IPS-NIHi7 (cell line): Measurements from ENCODE around the gene AHCYL1.

Experiments
- DNase-seq: peaks from one replicate; pipeline ENCODE4 v3.0.0; 2012; ENCODE audit warnings: mixed read lengths; ENCODE audit errors: extremely low spot score

AHCYL1 gene

DNA sequence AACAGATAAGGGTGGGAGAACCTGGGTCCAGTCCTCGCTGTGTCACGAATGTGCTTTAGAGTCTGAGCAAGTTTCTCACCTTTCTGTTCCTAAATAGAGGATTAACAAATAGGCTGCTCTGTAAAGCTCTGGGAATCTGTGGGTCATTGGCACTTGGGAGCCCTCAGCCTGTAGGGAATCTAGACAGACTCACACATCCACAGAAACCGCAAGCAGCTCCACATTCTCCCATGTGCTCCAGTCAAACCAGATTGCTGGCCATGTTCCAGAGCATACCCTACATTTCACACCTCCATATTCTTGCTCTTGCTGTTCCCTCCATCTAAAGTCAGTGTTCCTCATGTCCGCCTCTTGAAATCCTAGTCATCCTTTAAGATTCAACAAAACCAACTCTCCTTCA lies 7.8 kb upstream of the AHCYL1 start:
- DNase-seq, result no peak

DNA sequence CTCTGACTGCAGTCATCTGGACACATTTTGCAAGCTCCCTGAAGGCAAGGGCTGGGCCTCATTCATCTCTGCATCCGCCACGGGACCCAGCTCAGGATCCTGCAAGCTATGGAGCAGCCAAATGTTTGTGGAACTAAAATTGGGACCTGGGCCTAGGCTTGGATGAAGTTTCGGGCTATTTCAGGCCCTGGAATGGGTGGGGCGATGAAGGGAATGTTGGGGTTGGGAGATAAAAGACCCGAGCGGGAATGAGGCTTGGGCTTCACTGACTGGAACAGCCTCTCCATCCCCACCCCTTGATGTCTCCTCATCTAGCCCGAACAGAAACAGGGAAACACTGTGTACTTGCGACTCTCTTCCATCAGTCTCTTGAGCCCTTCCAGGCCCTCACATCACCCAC lies 7.3 kb upstream of the AHCYL1 start:
- no peak for DNase-seq

DNA sequence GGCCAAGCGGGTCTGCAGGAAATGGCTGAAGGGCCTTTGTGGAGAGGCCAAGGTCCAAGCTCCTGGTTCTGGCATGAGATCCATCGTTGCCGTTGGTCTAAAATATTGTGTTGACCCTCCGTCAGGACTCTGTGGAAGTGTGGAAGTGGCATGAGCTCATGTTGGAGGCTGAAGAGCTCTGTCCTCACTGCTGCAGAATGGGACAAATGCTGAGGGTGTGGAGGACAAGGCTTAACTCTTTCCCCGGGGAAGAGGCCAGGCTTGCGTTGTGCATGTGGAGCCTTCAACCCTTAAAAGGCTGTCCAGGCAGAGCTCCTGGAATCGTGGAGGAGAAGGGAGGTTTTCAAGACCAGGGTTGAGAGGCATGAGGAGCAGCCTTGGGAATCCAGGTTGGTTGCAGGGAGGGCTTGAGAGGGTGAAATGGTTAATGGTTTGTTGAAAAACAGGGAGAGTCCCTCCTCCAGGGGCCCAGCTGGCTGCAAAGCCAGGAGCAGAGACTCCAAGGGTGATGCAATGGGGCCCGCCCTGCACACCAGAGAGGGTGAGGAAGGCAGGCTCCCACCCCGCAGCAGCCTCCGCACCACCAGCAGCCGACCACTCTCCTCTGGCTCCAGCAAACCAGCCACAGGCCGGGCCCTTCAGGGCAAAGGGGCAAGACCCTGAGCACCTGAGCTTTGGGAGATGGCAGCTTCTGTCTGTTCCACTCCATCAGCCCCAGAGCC lies 6.7 kb upstream of the AHCYL1 start:
- no peak for DNase-seq

DNA sequence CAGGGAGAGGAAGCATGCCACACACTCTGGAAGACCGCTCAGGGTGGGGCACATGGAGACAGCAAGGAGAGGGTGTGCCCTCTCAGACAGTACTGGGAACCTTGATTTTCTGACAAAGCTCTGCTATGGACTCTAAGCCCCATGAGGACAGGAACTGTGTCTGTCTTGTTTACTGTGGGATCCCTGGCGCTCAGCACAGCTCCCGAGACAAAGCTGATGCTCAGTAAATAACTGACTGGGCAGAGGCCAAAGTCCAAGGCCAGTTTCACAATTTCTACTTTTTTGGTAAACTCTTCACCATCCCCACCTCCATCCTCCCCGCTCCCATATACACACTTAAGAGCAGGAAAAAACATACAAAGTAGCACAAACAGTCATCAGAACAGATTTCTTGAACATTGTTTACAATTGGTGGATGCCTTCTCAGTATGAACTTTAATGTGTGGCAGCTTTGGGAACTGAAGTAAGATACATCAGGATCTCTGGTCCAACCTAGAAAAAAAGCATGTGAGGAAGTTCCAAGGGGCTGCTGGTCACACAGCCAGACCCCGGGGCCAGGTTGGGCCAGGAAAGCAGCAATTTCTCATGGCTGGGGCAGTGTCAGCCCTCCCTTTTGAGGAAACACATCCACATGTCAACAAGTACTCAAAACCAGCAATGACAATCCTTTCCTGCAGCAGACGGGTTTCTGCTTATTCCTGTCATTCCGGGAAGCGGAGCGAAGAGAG lies 5.6 kb upstream of the AHCYL1 start:
- no peak for DNase-seq

DNA sequence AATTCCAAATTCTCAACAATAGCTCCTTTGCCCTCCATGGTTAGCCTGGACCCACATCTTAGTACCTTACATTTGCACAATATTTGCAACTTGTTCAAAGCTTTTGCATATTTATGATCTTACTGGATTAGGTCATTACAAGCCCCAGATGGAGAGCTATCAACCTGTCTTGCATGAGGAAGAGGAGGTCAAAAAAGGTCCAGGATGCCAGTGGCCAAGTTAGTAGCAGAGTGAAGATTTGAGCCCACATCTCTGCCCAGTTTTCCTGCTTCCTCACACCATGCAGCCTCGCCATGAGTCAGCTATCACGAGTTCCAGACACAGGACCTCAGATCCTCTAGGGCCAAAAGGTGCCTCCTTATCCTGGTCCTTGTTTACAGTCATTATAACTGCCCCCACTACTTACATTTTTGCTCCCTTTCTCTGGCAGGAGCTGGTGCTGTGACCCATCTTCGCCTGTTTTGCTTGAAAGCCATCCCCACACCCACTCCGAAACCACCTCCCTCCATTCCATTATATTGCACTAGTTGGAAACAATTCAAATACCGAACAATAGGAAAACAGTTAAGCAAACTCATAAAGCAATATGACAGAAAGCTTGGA lies 5.0 kb upstream of the AHCYL1 start:
- DNase-seq, result no peak

DNA sequence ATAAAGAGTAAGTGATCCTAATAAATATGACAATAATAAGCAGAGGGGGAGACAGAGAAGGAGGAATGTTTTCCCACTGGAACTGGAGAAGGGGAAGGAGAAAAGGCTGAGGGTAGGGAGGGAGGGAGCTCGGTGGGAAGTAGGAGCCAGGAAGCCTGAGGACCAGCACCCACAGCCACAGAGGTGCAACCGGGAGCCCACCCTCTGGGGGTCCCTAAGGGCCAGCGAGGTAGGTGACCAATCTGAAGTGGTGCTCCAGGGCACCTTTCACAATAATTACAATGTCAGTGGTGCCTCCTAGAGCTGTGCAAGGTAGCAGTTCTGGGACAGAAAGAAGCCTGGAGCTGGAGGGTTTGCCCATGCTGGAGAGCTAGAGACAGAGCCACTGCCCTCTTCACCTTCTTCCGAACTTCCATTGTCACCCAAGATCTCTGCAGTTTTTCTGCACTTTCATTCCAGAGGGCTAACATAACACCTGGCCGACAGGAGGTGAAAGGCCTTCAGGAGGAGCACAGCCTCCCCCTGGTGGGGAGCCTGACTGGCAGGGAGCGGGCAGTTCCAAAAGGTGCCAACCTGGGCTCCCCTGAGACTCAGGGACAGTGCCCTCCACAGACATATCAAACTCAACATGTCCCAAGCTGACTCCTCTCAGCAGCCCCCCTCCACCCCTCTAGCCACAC lies 4.1 kb upstream of the AHCYL1 start:
- peak; percentile 70 for DNase-seq

DNA sequence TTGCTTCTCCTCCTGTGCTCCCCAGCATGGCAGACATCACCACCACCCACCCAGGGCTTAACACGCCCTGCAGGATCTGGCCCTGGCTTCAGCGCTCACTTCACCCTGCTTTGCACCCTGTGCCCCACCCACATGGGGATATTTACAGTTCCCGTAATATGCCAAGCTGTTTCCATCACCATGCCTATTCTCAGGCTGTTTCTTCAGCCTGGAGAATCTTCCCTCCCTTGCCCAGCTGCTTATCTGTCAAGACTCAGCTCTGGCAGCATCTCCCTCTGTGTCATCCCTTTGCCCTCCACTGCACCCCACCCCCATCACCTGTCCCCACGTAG lies 3.6 kb upstream of the AHCYL1 start:
- DNase-seq, result no peak

DNA sequence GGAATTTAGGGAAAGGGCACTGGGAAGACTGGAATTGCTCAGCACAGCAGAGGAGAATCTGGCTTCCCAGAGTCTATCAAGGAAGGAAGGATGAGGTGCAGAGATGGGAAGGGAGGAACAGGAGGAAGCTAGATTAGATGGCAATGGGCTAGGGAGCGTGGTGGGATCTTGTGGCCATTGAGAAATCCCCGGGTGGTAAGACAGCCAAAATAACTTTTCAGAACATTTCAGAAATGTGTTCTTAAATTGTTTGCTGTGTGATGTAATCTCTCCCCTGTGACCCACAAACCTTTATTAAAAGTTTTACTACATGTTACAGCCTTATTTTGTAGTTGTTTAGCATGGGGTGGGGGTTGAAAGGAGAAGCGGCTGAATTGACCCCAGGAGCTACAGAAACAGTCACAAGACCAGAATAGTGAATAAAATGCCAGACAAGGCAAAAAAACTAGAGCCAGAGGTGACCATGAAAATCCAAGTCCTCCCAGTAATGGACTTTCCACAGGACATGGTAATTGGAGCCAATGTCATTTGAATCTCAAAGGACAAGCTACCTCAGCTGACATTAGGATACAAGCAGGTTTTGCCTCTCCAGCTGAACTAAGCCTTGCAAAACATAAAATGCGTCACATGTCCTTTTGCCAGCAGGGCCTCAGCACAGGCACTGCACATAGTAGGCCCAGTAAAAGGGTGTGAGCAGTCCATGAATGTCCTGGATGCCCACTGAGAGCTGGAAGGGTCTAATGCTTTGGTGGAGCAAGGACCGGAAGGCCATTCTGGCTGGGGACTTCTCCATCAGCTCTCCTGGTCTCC lies 980 bp upstream of the AHCYL1 start:
- no peak for DNase-seq

DNA sequence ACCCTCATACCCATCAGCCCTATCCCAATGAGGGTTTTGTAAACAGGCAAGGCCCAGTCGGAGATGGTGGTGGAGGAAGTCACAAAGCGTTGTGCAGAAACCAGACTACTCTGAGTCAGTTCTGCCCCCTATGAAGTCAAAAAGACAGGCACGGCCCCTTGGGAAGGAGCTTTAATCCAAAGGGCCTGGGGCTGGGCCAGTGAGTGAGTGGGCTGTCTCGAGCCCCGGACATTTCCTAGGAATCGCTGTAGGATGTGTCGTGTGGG lies 442 bp upstream of the AHCYL1 start:
- peak; percentile 25 for DNase-seq

DNA sequence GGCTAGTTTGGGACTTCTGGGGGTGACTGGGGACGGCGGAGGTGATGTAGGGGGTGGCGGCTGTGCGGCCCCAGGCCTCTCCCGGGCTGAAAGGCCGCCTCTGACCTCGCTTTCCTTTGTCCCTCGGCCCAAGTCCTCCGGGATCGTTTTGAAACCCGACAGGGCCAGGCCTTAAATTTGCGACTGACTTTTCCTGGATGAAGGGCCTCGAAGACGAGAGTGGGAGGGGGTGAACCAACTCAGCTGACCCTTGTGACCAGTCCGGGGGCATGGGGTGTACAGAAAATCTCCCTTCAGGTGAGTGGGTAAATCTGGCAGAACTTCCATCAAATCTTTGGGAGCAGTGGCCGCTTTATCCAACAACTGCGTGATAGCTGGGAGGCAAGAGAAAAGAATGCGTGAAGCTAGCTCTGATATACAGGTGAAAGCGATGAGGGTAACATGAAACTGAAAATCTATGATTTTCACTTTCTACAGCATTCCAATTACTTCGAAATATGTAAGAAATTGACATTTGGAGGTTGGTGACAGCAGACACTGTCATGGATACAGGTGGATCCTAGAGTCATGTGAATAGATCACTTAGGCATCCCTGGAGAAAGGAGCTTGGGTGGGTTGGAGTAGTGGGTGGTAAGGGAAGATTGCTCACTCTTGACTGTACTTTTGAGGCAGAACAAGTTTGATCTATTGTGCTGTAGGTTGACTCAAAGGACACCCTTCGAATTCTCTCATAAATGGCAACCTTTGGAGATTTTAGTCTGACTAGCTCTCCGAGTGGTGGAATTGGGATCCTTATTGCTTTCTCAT lies 885 bp downstream of the AHCYL1 start:
- DNase-seq, result no peak

DNA sequence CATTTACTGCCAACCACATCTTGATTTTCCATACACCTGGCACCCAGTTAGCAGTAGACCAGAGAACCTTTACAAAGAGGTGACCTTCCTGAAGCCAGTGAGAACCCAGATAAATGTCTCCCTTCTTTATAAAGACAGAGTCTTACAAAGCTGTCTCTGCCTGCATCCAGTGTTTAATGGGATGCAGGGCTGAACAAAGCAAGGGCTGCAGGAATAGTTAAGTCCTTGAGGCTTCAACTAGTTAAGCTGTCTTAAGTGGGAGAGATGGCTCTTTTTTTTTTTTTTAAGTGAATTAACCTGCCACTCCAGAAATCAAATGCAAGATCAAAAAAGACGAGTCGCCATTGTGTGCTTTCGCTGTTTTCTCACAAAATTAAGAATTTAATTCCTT lies 1.5 kb downstream of the AHCYL1 start:
- no peak for DNase-seq

DNA sequence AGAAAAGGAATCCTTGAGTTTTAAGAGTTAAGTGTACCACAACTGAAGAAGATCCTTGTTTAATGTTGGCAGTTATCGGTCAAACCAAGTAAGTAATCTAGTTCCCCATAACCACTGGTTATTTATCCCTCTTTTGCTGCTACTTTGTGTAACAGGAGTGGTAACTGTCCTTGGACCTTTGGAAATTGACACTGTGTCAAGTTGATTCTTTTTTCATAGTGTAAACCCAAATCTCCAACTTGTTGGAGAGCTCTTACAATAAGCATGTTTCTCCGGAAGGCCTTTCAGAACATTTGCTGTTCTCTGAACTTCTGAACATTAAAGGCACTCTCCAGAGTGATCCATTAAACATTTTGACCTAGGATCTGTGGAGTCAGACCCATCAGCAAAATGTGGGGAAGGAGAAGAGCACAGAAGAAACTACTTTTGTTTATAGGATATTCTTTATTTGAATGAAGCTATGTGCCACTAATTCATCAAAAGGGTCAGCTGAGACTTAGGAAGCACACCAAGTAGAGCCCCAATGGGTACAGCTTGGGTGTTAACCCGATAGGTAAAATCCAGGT lies 3.9 kb downstream of the AHCYL1 start:
- no peak for DNase-seq

DNA sequence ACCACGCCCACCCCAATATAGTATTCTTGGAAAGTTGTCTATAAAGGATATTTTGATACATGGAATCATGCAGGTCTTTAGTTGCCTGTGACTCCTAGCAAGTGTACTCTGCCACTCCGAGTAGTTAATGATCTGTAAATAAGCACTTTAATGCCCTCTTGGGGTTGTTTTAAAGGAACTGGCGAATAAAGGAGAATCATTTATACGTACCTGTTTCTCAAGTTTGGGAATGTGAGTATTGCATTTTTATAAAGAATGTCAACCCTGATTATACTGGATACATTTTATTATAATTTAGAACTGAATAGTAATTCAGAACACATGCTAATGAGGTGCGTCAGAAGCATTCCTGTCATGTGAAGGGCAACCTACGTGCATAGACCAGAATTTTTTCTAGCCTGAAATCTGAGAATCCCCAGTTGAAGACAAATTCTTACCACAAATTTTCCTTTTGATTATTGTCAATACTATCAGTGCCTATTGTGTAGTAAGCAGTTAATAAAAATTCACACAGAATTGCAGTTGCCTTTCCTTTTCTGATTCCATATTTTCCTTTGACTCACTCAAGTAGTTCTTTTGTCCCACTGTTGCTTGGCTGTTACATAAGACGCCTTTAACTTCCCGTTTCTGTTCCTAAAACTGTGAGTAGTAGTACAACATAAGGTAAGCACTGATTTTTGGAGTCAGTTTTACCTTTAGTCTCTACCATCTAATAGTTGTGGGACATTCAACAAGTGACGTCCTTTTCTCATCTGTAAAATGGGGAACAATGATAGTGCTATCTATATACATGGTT lies 5.1 kb downstream of the AHCYL1 start:
- DNase-seq, result no peak

DNA sequence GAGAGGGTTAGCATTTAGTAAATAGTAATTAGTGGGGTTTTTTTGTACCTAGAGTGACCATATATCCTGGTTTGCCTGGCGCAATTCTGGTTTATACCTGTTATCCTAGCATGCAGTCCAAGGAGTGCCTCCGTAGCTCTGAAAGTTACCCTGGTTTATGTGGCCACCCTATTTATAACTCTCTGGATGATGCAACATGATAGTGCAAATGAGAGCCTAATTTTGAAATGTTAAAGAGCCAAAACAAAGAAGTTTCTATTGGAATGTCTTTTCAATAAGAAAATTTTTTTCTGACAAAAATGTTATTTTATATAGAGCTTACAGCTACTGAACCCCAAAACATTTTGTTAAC lies 5.7 kb downstream of the AHCYL1 start:
- DNase-seq, result no peak

DNA sequence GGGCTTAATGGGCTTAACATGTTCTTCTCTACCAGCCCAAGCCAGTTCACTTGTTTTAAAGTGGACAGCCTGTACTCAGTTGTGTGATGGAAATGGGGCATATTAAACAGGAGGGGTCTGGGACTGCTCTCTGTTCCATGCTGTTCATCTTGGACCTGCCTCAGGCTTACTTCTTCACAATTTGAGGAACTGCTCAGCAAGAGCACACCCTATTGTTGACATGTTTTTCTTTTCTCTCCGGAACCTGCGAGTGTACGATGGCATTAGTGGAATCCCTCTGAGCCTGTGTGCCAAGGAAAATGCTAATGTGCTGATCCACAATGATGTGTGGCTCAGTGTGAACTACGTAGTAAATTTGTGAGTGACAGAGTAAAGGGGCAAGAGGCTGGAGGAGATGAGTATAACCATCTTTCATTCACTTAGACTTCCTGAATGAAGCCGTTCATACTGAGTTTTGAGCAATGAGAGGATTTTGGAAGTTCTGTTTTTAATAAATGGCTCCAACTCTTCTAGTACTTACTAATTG lies 6.9 kb downstream of the AHCYL1 start:
- DNase-seq, result no peak

DNA sequence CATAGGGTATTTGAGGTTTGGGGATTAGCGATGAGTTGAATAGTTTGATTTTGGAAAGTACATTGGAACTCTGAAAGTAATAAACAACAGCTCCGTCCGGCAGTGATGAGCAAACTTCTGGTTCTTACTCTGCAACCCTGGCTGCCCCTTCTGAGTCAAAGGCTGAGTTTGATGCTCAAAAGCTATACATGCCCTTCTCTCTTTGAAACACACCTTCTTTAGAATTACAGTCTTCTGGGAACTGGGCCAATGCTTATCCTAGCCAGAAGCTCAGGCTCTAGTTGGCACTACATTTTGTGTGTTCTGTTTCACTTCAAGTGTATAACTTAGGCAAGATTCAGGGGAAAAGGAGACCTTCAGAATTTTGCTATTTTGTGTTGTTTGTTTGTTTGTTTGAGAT lies 9.3 kb downstream of the AHCYL1 start:
- no peak for DNase-seq

DNA sequence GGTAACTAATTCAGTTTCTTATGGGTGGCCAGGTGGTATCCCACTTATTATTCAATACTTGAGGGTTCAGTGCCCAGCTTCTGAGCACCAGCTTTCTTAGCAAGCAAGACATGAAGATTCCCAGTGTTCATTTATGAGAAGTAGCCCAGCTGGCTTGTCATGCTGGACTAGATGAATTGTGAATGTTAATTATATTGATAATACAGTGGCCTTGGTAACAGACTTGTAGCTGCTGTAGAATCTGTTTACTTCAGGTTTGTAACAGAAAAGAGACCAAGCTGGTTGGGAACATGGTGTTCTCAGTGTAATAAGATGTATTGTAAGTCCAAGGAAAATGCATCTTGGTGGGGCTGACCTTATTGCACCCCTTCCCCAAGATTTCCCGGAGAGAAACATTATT lies 10.1 kb downstream of the AHCYL1 start:
- no peak for DNase-seq

DNA sequence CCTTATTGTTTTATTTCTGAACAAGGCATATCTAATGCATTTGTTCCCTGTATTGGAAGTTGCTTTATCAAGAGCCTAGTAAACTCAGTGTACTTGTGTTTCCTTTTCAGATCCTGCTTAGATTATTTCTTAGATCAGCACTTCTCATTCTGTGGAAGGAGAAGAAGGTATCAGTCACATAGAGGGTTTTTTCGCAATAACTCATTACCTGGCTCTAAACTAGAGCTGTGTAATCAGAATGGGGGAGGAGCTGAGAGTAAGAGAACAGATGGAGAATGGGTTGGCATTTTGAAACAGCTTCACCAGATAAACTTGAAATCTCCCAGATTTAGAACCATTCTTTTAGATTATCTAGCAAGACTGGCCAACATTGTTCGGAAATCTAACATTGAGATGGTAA lies 11.0 kb downstream of the AHCYL1 start:
- DNase-seq, result no peak

DNA sequence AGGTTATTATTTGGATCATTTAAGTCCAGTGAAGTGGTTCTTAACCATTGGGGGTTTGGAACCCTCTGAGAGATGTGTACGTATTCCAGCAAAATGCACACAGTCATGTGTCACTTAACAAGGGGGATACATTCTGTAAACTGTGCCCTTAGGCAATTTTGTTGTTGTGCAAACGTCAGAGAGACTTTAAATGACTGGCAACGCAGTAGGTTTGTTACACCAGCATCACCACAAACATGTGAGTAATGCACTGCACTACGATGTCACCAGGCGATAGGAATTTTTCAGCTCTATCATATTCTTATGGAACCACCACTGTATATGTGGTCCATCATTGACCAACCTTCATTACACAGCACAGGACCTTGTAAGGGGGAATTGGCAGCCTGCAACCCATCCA lies 11.9 kb downstream of the AHCYL1 start:
- DNase-seq, result no peak
